Fibroblast of peridontal ligament (primary cell): ENCODE data around the gene SLC25A22.
A peak's percentile ranks its signal among the peaks of the same experiment; 100 is the strongest.

ENCODE experiments used
- DNase-seq: peaks from one replicate; pipeline ENCODE4 v3.0.0-alpha.2; 2010; ENCODE audit errors: extremely low read depth

The SLC25A22 gene

DNA sequence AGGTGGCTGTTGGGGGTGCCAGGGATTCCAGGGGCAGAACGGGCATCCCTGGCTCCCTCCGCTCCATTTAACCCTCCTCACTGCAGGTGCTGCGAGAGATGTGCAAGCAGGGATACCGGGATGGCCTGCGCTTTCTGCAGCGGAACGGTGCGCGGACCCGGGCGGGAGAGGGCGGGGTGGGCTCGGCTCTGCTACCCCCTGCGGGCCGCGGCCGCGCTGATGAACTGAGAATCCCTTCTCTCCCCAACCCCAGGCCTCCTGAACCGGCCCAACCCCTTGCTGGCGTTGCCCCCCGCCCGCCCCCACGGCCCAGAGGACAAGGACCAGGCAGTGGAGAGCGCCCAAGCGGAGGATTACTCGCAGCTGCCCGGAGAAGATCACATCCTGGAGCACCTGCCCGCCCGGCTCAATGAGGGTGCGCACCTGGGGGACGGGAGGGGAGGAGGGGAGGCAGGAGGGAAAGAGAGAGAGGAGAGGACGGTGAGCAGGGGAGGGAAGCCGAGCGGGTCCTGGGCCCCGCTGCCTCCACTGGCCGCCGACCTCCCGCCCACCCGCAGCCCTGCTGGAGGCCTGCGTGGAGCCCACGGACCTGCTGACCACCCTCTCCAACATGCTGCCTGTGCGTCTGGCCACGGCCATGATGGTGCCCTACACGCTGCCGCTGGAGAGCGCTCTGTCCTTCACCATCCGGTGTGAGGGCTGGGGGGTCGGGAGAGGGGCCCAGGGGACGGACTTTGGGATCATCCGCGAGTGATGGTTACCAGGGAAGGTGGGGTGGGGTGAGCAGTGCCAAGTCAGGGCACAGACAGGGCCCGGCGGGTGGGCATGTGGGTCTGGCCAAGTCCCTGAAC lies 25.6 kb upstream of the SLC25A22 start:
- DNase-seq = no peak

DNA sequence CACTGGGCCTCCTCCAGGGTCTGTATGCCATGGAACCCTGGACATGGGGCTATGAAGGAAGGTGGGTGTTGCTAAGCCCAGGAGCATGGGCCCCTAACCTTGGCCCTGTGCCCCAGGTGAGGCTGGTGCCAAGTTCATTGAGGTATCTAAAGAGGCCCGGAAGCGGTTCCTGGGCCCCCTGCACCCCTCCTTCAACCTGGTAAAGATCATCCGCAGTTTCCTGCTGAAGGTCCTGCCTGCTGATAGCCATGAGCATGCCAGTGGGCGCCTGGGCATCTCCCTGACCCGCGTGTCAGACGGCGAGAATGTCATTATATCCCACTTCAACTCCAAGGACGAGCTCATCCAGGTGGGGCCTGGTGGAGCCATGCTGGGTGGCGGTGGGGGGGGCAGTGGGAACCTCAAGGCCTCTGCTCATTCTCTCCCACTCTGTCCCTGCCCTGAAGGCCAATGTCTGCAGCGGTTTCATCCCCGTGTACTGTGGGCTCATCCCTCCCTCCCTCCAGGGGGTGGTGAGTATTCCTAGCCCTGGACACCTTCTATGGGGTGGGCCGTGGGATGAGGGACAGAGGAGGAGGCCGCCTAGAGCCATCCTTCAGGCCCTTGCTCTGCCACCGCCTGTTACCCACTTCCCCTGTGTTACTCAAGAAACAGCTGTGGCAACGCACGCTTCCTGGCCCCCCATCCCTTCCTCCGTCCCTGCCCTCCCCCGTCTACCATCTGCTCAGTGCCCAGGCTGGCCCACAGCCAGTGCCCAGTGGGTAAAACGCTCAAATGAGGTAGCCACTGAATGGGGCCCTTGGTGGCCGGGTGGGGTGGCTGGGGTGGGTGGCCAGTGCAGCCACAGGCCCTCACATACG lies 23.7 kb upstream of the SLC25A22 start:
- DNase-seq = no peak

DNA sequence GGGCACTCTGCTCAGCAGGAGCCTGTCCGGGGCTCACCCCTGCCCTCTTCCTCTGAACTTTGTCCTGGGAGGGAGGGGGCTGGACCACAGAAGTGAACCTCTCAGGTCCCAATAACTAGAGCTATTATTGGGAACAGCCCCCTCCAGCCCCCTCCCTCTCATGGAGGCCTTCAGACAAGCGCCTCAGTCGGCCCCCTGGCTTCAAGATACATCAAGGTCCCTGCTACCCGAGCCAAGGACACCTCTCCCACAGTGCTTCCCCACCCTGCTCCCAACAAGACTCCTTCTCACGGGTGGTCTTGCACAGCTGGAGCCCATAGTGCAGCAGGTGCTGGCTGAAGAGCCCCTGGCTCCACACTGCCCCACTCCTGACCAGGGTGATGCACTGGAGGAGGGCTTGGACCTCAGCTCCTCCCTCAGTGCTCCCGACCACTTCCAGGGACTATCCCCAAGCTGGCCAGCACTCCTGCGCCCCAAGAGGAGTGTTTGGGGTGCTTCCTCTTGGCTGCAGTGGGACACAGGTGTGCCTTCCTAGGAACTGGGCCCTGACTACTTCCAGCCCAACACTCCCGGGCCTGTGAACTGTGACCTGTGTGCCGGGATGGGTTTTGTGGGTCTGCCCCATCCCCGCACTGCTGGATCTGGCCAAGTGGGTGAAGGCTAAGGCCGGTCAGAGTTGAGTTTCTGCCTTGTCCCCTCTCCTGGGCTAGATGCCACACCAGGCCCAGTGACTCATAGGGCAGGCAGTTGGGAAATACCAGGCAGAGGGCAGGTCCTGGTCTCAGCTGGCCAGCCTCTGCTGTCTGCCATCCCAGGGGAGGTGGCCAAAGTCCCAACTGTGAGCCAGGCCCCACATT lies 22.8 kb upstream of the SLC25A22 start:
- peak; percentile 60 for DNase-seq

DNA sequence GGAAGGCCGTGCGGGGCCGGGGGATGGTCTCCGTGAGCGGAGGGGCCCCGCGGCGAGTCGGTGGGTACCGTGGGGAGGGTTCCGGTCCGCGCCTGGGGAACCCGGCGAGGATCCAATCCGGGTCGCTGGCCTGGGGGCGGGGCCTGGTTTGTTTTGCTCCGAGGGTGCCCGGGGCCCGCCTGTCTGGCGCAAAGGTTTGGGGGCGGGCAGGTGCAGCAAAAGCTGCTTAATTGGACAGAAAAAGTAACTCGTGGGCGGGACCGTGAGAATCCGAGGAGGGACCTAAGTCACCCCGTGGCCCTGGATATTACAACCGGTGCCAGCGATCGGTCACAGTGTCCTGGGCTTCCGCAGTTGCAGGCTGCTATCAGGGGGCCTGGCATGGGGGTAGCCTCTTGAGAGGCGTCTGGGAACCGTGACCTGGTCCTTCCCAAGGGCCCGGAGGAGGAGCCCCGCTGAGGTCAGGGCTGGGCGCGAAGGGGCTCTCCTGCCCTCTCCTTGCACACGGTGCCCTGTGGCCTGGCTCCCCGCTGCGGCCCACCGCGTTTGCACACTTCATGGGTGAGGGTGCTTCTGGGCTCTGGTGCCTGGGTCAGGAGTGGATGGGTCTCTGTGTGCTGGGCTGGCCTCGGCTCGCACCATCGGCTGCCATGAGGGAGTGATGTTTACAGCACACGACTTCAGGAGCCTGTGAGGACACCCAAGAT lies 22.0 kb upstream of the SLC25A22 start:
- peak; percentile 29 for DNase-seq

DNA sequence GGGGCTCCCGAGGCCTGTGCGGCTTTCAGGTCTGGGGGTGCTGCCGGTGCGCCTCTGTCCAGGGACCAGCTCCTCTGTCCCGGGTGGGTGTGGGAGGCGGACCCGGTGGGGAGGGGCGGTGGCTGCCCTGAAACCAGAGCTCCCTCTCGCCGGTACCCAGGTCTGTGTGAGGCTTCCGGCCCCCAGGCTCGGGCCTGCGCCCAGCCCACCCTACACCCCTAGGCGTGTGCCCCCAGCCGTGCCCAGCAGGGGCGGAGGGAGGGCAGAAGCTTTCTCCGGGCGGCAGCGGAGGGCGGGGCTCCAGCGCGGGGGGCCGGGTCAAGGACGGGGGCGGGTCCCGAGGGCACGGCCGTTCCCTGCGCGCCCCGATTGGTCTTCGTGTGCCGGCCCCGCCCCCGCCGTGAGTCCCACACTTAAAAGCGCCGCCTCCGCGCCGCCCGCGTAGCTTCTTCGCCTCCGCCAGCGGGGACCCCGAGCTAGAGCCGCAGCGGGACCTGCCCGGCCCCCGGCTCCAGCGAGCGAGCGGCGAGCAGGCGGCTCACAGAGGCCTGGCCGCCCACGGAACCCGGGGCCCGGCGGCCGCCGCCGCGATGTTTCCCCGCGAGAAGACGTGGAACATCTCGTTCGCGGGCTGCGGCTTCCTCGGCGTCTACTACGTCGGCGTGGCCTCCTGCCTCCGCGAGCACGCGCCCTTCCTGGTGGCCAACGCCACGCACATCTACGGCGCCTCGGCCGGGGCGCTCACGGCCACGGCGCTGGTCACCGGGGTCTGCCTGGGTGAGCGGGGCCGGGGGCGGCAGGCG lies 21.2 kb upstream of the SLC25A22 start:
- peak; percentile 68 for DNase-seq

DNA sequence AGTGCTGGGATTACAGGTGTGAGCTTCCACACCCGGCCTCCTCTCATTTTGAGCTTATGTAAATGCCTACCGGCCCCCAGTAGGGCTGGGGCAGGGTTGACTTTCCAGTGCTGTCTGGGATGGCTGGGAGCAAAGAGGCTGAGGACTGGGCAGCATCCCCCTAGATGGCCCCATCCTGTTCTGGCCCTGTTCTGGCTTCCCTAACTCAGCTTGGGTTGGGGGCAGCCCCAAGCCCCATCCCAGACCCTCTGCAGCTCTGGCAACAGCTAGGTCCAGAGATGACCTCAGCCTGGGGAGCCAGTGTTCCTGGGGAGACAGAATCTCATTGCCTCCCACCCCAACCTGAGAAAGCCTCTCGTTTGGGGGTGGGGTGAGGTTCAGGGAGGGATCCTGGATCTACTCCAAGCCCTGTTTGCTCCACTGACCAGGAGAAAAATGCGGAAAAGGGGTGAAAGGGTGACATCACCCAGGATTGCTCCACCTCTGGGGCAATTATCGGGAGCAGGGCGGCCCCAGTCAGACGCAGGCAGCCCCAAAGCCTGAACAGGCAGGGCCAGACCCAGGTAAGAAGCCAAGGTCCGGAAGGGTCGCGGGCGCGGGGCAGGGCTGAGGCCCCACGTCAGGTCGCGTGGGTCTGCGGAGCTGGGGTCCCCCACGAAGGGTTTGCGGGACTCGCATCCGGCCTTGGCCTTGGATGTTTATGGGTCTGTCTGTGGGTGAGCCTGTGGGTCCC lies 20.5 kb upstream of the SLC25A22 start, which contains the start of gene PNPLA2:
TSS of gene PNPLA2 (plus strand) at position 519 of the 733 bp plus-strand sequence. CDS start 805 bp downstream, outside the sequence.
- DNase-seq = peak; percentile 75

DNA sequence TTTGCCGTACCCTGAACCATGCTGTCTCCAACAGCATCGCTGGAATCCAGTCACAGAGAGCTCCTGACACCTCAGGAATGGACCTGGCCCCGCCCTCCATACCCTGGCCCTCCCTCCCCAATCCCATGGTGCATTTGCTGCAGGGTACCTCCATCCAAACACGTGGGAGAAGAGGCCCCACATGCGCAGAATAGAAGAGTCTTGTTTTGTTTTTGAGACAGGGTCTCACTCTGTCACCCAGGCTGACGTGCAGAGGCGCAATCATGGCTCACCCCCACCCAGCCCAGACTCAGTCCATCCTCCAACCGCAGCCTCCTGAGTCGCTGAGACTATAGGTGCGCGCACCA lies 18.3 kb upstream of the SLC25A22 start:
- no peak for DNase-seq

DNA sequence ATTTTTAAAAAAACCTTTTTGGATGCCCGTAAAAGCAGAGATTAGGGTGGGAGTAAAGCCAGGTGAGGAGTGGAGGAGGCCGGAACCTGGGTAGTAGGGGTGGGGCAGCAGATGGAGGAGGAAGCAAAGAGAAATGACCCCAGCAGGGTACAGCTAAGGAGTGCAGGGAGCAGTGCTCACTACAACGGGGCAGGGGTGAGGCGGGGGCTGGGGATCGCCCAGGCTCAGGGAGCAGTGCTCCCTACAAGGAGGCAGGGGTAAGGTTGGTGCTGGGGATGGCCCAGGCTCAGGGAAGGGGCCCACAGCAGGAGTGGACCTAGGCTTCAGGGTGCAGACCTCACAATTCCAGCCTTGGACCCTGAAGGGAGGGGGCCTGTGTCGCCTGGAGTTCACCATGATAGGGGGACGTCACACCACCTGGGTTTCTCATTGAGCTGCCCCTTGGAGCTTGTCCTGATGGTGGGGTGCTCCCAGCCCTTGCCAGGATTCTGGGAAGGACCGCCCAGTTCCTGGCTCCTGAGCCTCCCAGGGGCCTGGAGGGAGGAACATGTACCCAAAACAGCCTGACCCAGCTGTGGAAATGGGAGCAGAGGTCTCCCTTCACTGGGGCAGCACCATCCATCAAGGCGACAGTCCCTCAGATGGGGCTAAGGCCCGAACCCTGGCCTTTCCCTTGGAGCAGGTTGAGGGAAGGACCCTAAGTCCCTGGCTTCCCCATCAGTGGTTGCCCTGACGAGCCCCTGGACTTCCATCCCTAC lies 17.8 kb upstream of the SLC25A22 start:
- no peak for DNase-seq

DNA sequence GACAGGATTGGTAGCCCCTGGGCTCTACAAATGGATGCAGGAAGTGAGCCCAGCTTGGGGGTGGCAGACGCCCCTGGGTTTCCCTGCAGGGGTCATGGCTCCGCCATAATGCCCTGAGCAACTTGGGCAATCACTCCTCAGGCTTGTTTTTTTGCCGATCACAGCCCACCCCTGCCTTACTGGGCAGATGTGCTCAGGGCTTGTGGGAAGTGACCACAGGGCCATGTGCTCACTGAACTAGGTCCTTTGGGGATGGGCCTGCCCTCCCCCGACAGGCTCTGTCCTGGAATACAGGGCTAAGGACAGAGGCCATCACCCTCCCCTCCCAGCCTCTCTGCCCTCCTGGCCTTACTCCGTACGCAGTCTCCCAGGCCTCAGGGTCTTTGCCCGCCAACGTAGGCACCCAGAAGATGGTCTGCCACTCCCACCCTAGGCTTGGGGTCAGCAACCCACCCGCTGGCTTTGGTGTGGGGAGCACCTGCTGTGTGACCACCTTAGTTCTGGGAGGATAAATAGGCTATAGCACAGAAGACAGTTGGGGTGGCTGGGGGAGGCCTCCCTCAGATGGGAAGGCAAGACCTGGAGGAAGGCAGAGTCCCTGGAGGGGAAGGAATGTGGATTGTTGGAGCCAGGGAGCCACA lies 15.5 kb upstream of the SLC25A22 start:
- DNase-seq = no peak

DNA sequence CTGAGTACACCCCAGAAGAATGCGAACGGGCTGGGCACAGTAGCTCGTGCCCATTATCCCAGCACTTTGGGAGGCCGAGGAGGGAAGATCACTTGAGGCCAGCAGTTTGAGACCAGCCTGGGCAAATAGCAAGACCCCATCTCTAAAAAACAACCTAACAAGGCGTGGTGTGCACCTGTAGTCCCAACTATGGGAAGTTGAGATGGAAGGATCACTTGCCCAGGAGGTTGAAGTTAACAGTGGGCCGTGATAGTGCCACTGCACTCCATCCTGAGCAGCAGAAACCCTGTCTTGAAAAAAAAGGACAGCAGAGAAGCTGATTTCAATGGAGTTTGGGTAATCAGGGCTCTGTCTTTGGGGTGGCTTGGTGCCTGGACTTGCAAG lies 15.0 kb upstream of the SLC25A22 start:
- DNase-seq = no peak

DNA sequence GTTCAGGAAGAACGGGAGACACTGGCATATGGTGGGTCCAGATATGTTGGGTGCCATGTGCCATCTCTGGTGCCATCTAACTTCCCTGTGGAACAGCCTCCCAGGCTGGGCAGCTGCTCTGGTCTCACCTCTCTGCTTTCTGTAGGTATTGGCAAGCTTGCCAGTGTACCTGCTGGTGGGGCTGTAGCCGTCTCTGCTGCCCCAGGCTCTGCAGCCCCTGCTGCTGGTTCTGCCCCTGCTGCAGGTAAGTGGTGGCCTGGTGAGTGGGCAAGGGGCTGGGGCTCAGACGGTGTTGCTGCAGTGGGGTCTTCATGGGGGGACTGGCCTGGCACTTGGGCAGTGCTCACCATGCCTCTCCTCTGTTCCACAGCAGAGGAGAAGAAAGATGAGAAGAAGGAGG lies 14.3 kb upstream of the SLC25A22 start:
- DNase-seq = no peak

DNA sequence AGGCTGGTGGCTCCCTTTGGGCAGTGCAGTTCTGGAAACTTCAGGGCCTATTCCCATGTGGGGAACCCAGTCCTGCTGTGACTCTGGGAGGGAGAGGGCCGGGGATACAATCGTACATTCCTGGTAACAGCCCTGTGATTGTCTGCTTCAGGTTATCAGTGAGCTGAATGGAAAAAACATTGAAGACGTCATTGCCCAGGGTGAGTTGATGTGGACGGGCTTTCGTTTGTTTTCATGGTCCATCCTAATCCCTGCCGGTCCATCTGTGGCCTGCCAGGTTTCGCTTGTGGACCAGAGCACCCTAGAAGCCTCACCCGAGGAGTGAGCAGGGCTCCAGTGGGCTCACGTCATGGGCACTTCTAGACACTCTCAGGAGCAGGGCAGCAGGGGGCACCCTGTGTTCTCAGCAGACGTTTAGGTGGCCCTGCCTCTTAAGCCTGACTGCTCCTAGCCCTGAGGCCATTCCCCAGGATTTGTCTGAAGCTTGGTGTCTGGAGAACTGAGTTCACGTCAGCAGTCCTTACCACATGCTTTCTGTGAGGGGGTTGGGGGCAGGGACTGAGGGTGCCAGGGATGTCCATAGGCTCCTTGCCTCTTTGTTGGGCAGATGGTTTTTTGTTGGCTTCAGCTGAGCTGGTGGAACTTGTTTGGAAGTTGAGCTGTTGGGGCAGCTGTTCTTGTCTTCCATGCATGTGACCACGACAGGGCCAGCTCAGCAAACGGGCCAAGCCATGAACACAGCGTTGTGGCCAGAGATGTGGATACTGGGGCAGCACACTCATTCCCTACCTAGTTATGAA lies 13.6 kb upstream of the SLC25A22 start:
- no peak for DNase-seq

DNA sequence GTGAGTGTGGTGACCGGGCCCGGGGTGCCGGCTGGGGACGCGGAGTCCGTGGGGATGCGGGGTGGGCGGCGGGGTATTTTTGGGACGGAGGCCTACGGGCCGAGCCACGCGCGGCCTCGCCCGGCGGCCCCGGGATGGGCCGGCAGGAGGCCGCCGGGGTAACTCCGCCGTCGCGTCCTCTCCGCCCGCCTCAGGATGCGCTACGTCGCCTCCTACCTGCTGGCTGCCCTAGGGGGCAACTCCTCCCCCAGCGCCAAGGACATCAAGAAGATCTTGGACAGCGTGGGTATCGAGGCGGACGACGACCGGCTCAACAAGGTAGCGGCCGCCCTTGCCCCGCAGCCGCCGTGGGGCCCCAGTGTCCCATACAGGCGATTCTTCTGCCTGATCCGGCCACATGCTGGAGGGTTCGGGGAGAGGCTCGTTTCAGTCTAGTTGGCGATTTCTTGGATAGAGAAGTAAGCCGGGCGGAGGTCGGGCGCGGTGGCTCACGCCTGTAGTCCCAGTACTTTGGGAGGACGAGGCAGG lies 12.0 kb upstream of the SLC25A22 start:
- no peak for DNase-seq

DNA sequence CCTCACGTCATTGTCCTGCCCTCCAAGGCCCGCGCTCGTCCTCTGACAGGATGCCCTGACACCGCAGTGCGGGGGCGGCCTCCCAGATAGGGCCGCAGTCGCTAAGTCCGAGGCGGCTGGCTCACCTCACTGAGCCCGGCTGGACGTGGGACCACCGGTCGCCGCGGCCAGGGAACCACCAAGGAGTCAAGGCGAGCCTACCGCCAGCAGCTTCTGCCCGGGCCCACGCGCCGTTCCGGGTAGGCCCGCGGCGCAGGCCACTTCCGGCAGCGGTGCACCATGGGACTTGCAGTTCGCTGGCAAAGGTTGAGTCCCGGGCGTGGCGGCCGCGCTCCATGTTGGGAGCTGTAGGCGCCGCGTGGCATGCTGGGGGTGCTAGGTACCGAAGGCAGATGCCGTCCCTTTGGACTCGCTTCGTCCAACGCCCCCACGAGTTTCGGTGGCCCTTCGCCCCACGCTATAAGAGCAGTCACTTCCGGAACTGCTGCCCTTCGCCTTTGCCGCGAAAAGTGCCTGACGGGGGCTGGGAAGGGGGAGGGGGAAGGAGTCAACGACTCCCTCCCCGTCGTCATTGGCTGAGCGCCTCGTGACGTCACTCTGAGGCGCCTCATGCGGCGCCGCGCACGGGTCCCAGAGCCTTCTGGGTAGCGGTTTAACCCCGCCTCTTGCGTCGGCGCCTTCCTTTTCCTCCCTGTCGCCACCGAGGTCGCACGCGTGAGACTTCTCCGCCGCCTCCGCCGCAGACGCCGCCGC lies 11.4 kb upstream of the SLC25A22 start, which contains the start of gene RPLP2:
TSS of gene RPLP2 (plus strand) at position 681 of the 753 bp plus-strand sequence. CDS start 268 bp downstream, outside the sequence.
- peak; percentile 96 for DNase-seq

DNA sequence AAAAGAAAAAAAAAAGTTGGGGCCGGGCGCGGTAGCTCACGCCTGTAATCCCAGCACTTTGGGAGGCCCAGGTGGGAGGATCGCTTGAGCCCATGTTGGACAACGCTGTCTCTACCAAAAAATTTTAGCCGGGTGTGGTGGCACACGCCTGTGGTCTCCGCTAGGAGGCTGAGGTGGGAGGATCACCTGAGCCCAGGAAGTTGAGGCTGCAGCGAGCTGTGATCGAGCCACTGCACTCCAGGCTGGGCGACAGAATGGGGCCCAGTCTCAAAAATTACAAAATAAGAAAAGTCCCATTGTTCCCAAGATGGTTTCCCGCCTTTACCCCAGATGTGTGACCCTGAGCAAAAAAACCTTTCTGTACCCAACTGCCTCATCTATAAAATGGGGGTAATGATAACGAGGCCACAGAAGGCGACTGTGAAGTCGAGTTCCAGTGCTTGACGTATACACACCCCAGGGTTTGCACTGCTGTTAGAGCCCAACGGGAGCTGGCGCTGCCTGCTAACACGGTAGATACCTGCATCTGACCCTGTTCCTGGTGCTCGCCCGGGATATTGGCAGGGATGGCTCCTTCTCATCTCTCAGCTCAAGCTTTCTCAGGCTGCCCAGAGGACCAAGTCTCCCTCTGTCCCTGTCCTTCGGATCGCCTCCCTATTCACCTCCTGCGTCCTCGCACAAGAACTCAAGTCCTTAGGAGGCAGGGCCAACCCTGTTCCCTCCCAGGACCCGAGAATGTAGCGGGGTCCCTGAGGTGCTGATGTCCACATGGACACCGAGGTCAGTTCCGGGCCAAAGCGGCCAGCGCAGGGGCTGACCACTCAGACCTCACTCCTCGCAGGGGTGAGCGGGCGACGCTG lies 10.6 kb upstream of the SLC25A22 start:
- no peak for DNase-seq

DNA sequence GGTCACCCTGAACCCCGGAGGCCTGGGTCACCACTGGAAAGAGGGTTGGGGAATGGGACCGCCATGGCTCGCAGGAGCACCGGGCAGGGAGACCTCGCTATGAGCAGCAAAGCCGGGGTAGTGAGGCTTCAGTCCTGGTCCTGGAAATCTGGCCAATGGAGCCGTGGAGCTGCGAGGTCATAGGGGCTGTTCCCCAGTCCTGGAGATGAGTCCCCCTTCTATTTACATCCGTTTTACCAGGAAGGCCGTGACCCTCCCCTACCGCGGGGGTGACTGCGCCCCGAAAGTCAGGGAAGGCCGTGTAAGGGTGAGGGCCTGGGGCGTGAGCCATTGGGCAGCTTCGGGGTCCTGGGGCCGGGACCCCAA lies 6.5 kb upstream of the SLC25A22 start:
- no peak for DNase-seq
